Heart left ventricle (tissue), 13 donors: ENCODE results near the gene PPP1R9A.

Source experiments
- CTCF ChIP-seq, 12 donors: fragments of 200-600 bp; sonication (generic) in 4 of 12; IDR thresholded peaks; one replicate each; pipeline versions ENCODE4 v1.5.0 to v1.8.0; 2018 to 2022; ENCODE audit warnings: antibody characterized with exemption in 12 of 12, mild to moderate bottlenecking in 5 of 12
- POLR2A ChIP-seq, 2 donors: fragments of 450-650 bp; IDR thresholded peaks; one replicate each; pipeline ENCODE4 v1.6.1; 2017; ENCODE audit warnings: antibody characterized with exemption in 2 of 2, mild to moderate bottlenecking in 2 of 2, moderate library complexity in 2 of 2
- donor health status: ischemic (EF 13 %, LVEDD 7.1; RV severe dilation, severe dysfunction).
- donor health status: DM: no; HTN: yes; CAD: no.
- donor health status: DM: no; HTN: no; CAD: no.
- donor health status: ischemic (EF 25% LVEDD 6.9; RV normal size, moderate dysfunction).
- donor health status: ischemic (EF 25% LVEDD 5.7; RV mildly dilated, moderate dysfunction).
- donor health status: ischemic (EF 35%, LVEDD 5.7; RV mildly dilated, moderate dysfunction).
- donor health status: nonischemic (EF 11% LVEDD 7.7; RV severe dilation, severe dysfunction).
- donor health status: DM: yes; HTN: yes; CAD: no.
- donor health status: PGD.
- donor health status: ischemic (EF 29% LVEDD 5.4; RV normal size, mild dysfunction).
- donor health status: nonischemic (EF 23%, LVEDD 6.1; RV moderate dilation, normal function).

DNA sequence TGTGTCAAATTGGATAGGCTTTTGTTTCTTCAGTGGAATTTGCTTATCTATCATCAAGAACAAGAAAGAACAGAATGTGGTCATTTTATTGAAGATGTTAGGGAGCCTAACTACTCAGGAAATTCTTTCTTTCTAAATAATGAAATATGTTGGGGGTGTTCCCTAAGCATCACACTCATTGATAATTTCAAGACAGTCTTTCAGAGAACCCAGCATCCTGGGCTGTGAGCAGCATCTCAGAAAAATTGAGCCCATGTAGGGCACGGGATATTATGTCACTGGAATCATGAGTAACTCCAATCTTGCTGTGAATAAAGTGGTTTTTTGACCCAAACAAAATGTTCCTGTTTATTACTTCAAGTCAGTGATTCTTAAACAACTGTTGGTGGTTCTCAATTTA is 389.6 kb downstream of the PPP1R9A start:
- TF ChIP-seq POLR2A (IDR thresholded peaks at IDR 0.05) (no peak), CTCF (IDR thresholded peaks at IDR 0.05) (no peak)
